HUES64 (cell line): ENCODE results near the gene HADHB.
"Not testable (repeated sequence)": the region's sequence is repeated elsewhere in the genome, so short reads cannot be mapped to it uniquely, and the experiment has no call there.

ENCODE experiments used
- H3K27ac ChIP-seq: 2 replicates; pipeline ENCODE4 v1.7.0; 2013; ENCODE audit warnings: low read depth, low read length, inconsistent platforms
- H3K27me3 ChIP-seq: 2 replicates; pipeline ENCODE4 v1.6.1; 2013; ENCODE audit warnings: mild to moderate bottlenecking, low read length; ENCODE audit not compliant: insufficient read depth
- H3K36me3 ChIP-seq: 2 replicates; pipeline ENCODE4 v1.6.1; 2013; ENCODE audit warnings: mild to moderate bottlenecking, low read length; ENCODE audit not compliant: insufficient read depth
- H3K4me1 ChIP-seq: 2 replicates; pipeline ENCODE4 v1.6.1; 2013; ENCODE audit warnings: mild to moderate bottlenecking, low read length, moderate library complexity; ENCODE audit not compliant: insufficient read depth
- H3K4me3 ChIP-seq: 2 replicates; pipeline ENCODE4 v1.5.1; 2013; ENCODE audit warnings: mild to moderate bottlenecking, low read length, moderate library complexity
- H3K9ac ChIP-seq: 2 replicates; pipeline ENCODE4 v1.6.1; 2013; ENCODE audit warnings: mild to moderate bottlenecking, low read depth, low read length
- H3K9me3 ChIP-seq: 2 replicates; pipeline ENCODE4 v1.6.1; 2013; ENCODE audit warnings: low read depth, low read length; ENCODE audit not compliant: insufficient read depth
- WGBS: fragments of 150-250, 120-280 bp; methylation state at CpG from one replicate; pipeline ENCODE4 v1.1.7; 2013; ENCODE audit warnings: missing lambda C conversion rate; 5-methylcytosine and 5-hydroxymethylcytosine counted together

HADHB gene

GRCh38 chr2:26245810-26246209 is 1.1 kb downstream of the HADHB start:
- Histone ChIP-seq H3K9ac (peak overlapping the region; percentile 78; the same call in 1 of the 2 replicates), H3K4me1 (peaks cover 10% of the 10 kb centered on the region), H3K27me3 (no peaks in the 10 kb centered on the region), H3K4me3 (peak overlapping the region; percentile 90), H3K27ac (no peak overlapping the region), H3K36me3 (no peaks in the 10 kb centered on the region), H3K9me3 (no peaks in the 10 kb centered on the region)
- 33% methylated on average over 3 of the region's 3 CpGs for WGBS

- no peaks in the 10 kb centered on the region for H3K36me3 ChIP-seq
- H3K9me3 ChIP-seq = no peaks in the 10 kb centered on the region
- no peak overlapping the region for H3K4me3 ChIP-seq
- no peaks in the 10 kb centered on the region for H3K27me3 ChIP-seq
- no peak overlapping the region for H3K9ac ChIP-seq
- H3K4me1 ChIP-seq = peaks cover 10% of the 10 kb centered on the region
- WGBS = 90% methylated on average over 9 of the region's 9 CpGs
- no peak overlapping the region for H3K27ac ChIP-seq
Measured at GRCh38 chr2:26246818-26247217, 2.1 kb downstream of the HADHB start.

- Histone ChIP-seq H3K9me3 (no peaks in the 10 kb centered on the region), H3K27ac (no peak overlapping the region), H3K9ac (no peak overlapping the region), H3K27me3 (no peaks in the 10 kb centered on the region), H3K4me1 (peaks cover 6% of the 10 kb centered on the region), H3K4me3 (no peak overlapping the region), H3K36me3 (no peaks in the 10 kb centered on the region)
- 100% methylated on average over 2 of the region's 2 CpGs for WGBS
Measured at GRCh38 chr2:26249625-26250024, 4.9 kb downstream of the HADHB start.

GRCh38 chr2:26251893-26252292 is 7.2 kb downstream of the HADHB start:
- Histone ChIP-seq H3K4me3 (no peak overlapping the region), H3K27ac (no peak overlapping the region), H3K9ac (no peak overlapping the region), H3K4me1 (no peaks in the 10 kb centered on the region), H3K36me3 (peaks cover 8% of the 10 kb centered on the region), H3K27me3 (no peaks in the 10 kb centered on the region), H3K9me3 (no peaks in the 10 kb centered on the region)
- WGBS = 72% methylated on average over 3 of the region's 3 CpGs

GRCh38 chr2:26255759-26256384 is 11.1 kb downstream of the HADHB start:
- H3K27ac ChIP-seq = no peak overlapping the region
- no peaks in the 10 kb centered on the region for H3K4me1 ChIP-seq
- H3K27me3 ChIP-seq = no peaks in the 10 kb centered on the region
- 92% methylated on average over 3 of the region's 3 CpGs for WGBS
- no peaks in the 10 kb centered on the region for H3K9me3 ChIP-seq
- no peak overlapping the region for H3K9ac ChIP-seq
- H3K4me3 ChIP-seq = no peak overlapping the region
- peaks cover 25% of the 10 kb centered on the region for H3K36me3 ChIP-seq

GRCh38 chr2:26258836-26259235 is 14.1 kb downstream of the HADHB start:
- not testable (repeated sequence) for H3K4me1 ChIP-seq, H3K4me3 ChIP-seq, H3K27me3 ChIP-seq, H3K9ac ChIP-seq, H3K9me3 ChIP-seq, H3K27ac ChIP-seq
- WGBS = 96% methylated on average over 8 of the region's 8 CpGs
- peaks cover 30% of the 10 kb centered on the region for H3K36me3 ChIP-seq

GRCh38 chr2:26268213-26268612 is 23.5 kb downstream of the HADHB start:
- H3K4me1 ChIP-seq = no peaks in the 10 kb centered on the region
- H3K4me3 ChIP-seq = no peak overlapping the region
- peaks cover 18% of the 10 kb centered on the region for H3K36me3 ChIP-seq
- no peaks in the 10 kb centered on the region for H3K27me3 ChIP-seq
- H3K9me3 ChIP-seq = no peaks in the 10 kb centered on the region
- H3K27ac ChIP-seq = no peak overlapping the region
- no peak overlapping the region for H3K9ac ChIP-seq
- WGBS = 93% methylated on average over 4 of the region's 4 CpGs

GRCh38 chr2:26268670-26269385 is 24.1 kb downstream of the HADHB start:
- WGBS = 95% methylated on average over 12 of the region's 12 CpGs
- not testable (repeated sequence) for H3K27ac ChIP-seq

GRCh38 chr2:26269571-26270158 is 24.9 kb downstream of the HADHB start:
- 97% methylated on average over 6 of the region's 6 CpGs for WGBS
- Histone ChIP-seq H3K9me3 (no peaks in the 10 kb centered on the region), H3K27me3 (no peaks in the 10 kb centered on the region), H3K9ac (no peak overlapping the region), H3K36me3 (peaks cover 22% of the 10 kb centered on the region), H3K27ac (no peak overlapping the region), H3K4me3 (no peak overlapping the region), H3K4me1 (no peaks in the 10 kb centered on the region)

More at GRCh38 chr2:26268670-26269385, 24.1 kb downstream of the HADHB start:
- not testable (repeated sequence) for H3K9me3 ChIP-seq, H3K4me1 ChIP-seq, H3K27me3 ChIP-seq, H3K4me3 ChIP-seq, H3K9ac ChIP-seq
- H3K36me3 ChIP-seq = peaks cover 20% of the 10 kb centered on the region

- Histone ChIP-seq H3K9me3 (no peaks in the 10 kb centered on the region), H3K27ac (no peak overlapping the region), H3K4me1 (no peaks in the 10 kb centered on the region), H3K9ac (no peak overlapping the region), H3K36me3 (peaks cover 20% of the 10 kb centered on the region), H3K27me3 (no peaks in the 10 kb centered on the region), H3K4me3 (no peak overlapping the region)
Measured at GRCh38 chr2:26270373-26270772, 25.6 kb downstream of the HADHB start.

- Histone ChIP-seq H3K4me1 (no peaks in the 10 kb centered on the region), H3K9me3 (no peaks in the 10 kb centered on the region), H3K36me3 (peaks cover 43% of the 10 kb centered on the region), H3K4me3 (no peak overlapping the region), H3K27ac (no peak overlapping the region), H3K27me3 (no peaks in the 10 kb centered on the region), H3K9ac (no peak overlapping the region)
- 92% methylated on average over 2 of the region's 2 CpGs for WGBS
Measured at GRCh38 chr2:26273501-26273900, 28.8 kb downstream of the HADHB start.
